Ecto neural progenitor cell (in vitro differentiated cells): ENCODE measurements around the gene TMEM101.
"Not testable (repeated sequence)": the region's sequence is repeated elsewhere in the genome, so short reads cannot be mapped to it uniquely, and the experiment has no call there.

ENCODE experiments used
- DNase-seq: peaks from one replicate; pipeline ENCODE4 v3.0.0-alpha.2; 2018; ENCODE audit warnings: low spot score

TMEM101 gene

GRCh38 chr17:43974382-43975266 is 40.1 kb downstream of the TMEM101 start:
- no peak for DNase-seq

GRCh38 chr17:43972444-43973212 is 42.1 kb downstream of the TMEM101 start:
- not testable (repeated sequence) for DNase-seq

GRCh38 chr17:43971436-43971835 is 43.3 kb downstream of the TMEM101 start:
- DNase-seq = not testable (repeated sequence)

GRCh38 chr17:43970366-43970765 is 44.4 kb downstream of the TMEM101 start:
- DNase-seq = no peak

GRCh38 chr17:43967251-43967875 is 47.4 kb downstream of the TMEM101 start:
- no peak for DNase-seq

GRCh38 chr17:43966276-43966675 is 48.5 kb downstream of the TMEM101 start:
- no peak for DNase-seq

GRCh38 chr17:43962479-43962878 is 52.3 kb downstream of the TMEM101 start:
- no peak for DNase-seq

GRCh38 chr17:43961954-43962353 is 52.8 kb downstream of the TMEM101 start:
- no peak for DNase-seq

- not testable (repeated sequence) for DNase-seq
Measured at GRCh38 chr17:43961292-43961691, 53.5 kb downstream of the TMEM101 start.
